HepG2 (cell line): Measurements from ENCODE around the gene EGLN1.

Experiments
- ESRRA ChIP-seq: sonication (generic); formaldehyde crosslinking; IDR thresholded peaks from 2 replicates; pipeline ENCODE4 v1.5.1; 2020; ENCODE audit warnings: mild to moderate bottlenecking, low read depth, missing genetic modification reagents
- TCF7L2 ChIP-seq: IDR thresholded peaks from 2 replicates; pipeline ENCODE4 v1.6.1; 2011; ENCODE audit warnings: mild to moderate bottlenecking, low read depth, low read length, moderate library complexity
- ZNF737 ChIP-seq: sonication (generic); formaldehyde crosslinking; IDR thresholded peaks from 2 replicates; pipeline ENCODE4 v1.5.0; 2020; ENCODE audit warnings: missing genetic modification reagents, mild to moderate bottlenecking, borderline replicate concordance
- TF ChIP-seq, protein P1 (sequence below): IDR thresholded peaks from 2 replicates; pipeline ENCODE4 v1.6.1; 2018; ENCODE audit warnings: missing genetic modification reagents, mild to moderate bottlenecking, missing compliant biosample characterization
- TF ChIP-seq, protein P2 (sequence below): sonication (generic); formaldehyde crosslinking; IDR thresholded peaks from 2 replicates; pipeline ENCODE4 v1.4.0; 2020; ENCODE audit warnings: missing genetic modification reagents

DNA sequence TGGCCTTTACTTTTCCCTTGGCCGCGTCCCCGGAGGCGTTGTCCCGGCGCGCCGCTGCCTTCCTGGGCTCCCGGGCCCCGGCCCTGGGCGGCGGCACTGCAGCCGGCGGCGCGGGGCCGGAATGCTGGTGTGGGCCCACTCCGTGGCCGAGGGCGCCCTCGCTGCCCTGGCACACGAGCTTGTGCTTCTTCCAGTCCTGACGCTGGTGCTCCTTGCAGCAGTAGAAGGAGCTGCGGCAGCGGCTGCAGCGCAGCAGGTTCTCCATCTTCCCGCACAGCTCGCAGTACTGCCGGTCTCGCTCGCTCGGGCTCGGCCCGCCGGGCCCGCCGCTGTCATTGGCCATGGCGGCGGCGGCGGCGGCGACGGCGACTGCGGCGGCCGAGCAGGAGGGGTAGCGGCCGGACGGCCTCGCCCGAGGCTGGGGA, 529 bp downstream of the EGLN1 start:
- TF ChIP-seq ZNF737 (no peak), TCF7L2 (no peak), ESRRA (CRISPR knock-in tag) (no peak)
- TF ChIP-seq, protein P1, sequence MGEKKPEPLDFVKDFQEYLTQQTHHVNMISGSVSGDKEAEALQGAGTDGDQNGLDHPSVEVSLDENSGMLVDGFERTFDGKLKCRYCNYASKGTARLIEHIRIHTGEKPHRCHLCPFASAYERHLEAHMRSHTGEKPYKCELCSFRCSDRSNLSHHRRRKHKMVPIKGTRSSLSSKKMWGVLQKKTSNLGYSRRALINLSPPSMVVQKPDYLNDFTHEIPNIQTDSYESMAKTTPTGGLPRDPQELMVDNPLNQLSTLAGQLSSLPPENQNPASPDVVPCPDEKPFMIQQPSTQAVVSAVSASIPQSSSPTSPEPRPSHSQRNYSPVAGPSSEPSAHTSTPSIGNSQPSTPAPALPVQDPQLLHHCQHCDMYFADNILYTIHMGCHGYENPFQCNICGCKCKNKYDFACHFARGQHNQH (CRISPR knock-in tag) = no peak
- TF ChIP-seq, protein P2, sequence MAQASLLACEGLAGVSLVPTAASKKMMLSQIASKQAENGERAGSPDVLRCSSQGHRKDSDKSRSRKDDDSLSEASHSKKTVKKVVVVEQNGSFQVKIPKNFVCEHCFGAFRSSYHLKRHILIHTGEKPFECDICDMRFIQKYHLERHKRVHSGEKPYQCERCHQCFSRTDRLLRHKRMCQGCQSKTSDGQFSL (CRISPR knock-in tag) = no peak
